MM.1S (cell line): ENCODE measurements around the gene CCDC40.

ENCODE experiments used
- EZH2 ChIP-seq: fragments of 300-600 bp; sonication (generic); optimal IDR thresholded peaks from 2 replicates; pipeline ENCODE3; 2017; ENCODE audit warnings: low read depth, mild to moderate bottlenecking, antibody characterized with exemption, low read length, mixed read lengths
- EZH2phosphoT487 ChIP-seq: fragments of 300-600 bp; sonication (generic); IDR thresholded peaks from 2 replicates; pipeline ENCODE4 v1.6.1; 2018; ENCODE audit warnings: antibody characterized with exemption, low read length
- TF ChIP-seq, protein P1 (sequence below): fragments of 300-600 bp; sonication (generic); IDR thresholded peaks from 2 replicates; pipeline ENCODE4 v1.5.1; 2016; ENCODE audit warnings: antibody characterized with exemption, low read length, mixed read lengths

DNA sequence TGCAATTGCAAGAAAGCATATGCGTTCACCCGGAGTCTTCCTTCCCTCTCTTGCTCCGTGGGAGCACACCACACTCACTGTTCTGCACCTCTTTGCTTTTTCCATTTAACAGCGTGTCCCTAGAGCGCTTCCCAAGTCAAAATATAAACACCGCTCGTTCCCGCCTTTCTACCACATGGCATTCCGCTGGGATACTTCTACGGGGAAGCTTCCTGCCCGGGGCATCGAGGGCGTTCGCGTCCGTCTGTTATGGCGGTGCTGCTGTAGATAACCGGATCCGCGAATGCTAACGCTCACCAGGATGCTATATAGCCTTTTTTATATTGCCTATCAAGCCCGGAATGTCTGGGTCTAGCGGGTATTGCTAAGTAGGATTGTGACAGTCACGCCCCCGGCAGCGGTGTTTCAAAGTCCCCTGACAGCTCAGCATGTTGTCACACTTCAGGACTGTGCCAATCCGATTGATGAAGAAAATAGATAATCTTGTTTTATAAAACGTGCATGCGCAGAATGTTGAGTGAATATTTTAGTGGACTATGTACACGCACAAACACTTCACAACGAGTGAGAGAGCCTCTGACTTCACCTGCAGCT, 31.0 kb downstream of the CCDC40 start:
- TF ChIP-seq, protein P1, sequence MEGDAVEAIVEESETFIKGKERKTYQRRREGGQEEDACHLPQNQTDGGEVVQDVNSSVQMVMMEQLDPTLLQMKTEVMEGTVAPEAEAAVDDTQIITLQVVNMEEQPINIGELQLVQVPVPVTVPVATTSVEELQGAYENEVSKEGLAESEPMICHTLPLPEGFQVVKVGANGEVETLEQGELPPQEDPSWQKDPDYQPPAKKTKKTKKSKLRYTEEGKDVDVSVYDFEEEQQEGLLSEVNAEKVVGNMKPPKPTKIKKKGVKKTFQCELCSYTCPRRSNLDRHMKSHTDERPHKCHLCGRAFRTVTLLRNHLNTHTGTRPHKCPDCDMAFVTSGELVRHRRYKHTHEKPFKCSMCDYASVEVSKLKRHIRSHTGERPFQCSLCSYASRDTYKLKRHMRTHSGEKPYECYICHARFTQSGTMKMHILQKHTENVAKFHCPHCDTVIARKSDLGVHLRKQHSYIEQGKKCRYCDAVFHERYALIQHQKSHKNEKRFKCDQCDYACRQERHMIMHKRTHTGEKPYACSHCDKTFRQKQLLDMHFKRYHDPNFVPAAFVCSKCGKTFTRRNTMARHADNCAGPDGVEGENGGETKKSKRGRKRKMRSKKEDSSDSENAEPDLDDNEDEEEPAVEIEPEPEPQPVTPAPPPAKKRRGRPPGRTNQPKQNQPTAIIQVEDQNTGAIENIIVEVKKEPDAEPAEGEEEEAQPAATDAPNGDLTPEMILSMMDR, result no peak
- no peak for TF ChIP-seq EZH2
- TF ChIP-seq EZH2phosphoT487, result no peak
